GM18951 (cell line): ENCODE data around the gene KCTD1.

Experiments used
- POLR2A ChIP-seq: IDR thresholded peaks from 4 replicates; pipeline ENCODE4 v1.6.1; 2011; ENCODE audit warnings: mild to moderate bottlenecking; ENCODE audit not compliant: insufficient read length, insufficient read depth; ENCODE audit errors: extremely low read depth
- in situ Hi-C: fragments of 300-500 bp; cut with MboI; formaldehyde crosslinking; loops from one replicate; pipeline ENCODE4 v1.12.0; 2022; ENCODE audit warnings: low sequenced_read_pairs, mixed read lengths, inconsistent platforms; ENCODE audit not compliant: unreplicated experiment

KCTD1 gene

DNA sequence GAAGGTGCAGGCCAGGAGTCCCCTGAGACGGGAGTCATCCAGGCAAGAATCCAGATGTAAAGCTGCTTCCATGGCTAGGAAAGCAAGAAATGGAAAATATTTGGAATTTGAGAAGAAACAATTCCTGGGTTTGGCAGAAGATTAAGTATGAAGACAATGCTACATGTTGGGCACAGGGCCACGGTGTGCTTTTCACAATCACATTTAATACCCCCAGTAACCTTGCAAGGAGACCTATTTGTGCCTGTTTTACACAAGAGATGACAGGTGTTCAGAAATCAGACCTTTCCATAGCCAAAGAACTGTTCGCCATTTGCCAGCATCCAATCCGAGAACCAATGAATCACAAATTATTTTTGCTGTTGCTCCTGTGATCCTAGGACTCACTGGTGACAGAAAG is 50.5 kb downstream of the KCTD1 start:
- in situ Hi-C loops, result no loop called here
- no peak for TF ChIP-seq POLR2A

DNA sequence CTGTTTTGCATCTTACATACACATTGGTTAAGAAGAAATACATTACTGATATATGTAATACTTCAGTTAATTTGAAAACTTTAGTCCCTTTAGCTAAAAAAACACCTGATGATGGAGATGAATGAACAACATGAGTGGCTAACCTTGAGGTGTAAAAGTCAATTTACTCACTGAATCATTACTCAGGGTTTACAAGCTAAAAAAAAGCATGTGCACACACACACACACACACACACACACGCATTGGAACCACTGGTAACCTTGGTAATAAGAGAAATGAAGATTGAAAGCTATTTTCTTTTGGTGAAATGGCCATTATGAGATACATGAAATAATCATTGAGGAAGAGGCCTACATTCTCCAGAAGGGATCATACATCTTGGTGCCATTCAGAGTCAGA is 51.8 kb downstream of the KCTD1 start:
- TF ChIP-seq POLR2A, result no peak
- in situ Hi-C loops, result no loop called here

GRCh38 chr18:26495287-26495686 is 53.1 kb downstream of the KCTD1 start:
- TF ChIP-seq POLR2A, result no peak
- in situ Hi-C loops, result no loop called here

DNA sequence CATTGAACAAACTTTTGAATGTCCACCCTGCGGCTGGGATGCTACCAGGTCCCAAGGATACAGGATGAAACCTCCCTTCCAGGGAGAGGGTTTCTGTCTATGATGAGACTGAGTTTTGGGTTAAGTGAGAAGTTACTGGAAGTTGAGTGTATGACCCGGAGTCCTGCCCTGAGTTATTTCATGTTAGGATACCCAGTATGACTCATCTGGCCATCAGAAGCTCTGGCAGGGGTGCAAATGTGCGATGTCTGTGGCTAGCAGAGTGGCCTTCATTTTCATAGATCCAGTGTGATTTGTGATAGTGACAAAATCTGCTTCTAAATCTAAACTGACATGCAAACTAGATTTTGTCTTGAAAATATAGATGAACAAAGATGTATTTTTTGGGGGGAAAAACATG is 55.3 kb downstream of the KCTD1 start:
- in situ Hi-C loops, result no loop called here
- TF ChIP-seq POLR2A, result no peak

GRCh38 chr18:26491194-26491816 is 57.0 kb downstream of the KCTD1 start:
- in situ Hi-C loops, result no loop called here
- no peak for TF ChIP-seq POLR2A

DNA sequence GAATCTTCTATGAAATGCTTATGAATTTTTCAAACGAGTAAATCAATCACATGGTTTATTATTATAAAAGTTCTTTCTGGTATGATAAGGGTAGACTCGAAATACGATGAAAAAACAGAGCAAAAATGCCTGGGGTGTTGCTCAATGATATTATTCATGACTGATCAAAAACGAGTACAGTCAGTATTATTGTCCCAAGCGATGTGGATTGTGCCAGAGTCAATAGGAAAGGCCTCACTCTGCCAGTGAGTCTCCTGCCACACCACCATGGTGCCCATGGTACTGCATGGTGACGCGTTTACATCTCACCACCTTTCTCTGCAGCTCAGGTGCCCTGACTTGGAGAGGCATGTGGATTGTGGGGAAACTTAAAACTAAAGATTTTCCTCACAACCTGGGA is 58.5 kb downstream of the KCTD1 start:
- no peak for TF ChIP-seq POLR2A
- in situ Hi-C loops, result no loop called here

- in situ Hi-C loops, result no loop called here
- no peak for TF ChIP-seq POLR2A
These were observed 59.2 kb downstream of the KCTD1 start for GRCh38 chr18:26489191-26489590.

DNA sequence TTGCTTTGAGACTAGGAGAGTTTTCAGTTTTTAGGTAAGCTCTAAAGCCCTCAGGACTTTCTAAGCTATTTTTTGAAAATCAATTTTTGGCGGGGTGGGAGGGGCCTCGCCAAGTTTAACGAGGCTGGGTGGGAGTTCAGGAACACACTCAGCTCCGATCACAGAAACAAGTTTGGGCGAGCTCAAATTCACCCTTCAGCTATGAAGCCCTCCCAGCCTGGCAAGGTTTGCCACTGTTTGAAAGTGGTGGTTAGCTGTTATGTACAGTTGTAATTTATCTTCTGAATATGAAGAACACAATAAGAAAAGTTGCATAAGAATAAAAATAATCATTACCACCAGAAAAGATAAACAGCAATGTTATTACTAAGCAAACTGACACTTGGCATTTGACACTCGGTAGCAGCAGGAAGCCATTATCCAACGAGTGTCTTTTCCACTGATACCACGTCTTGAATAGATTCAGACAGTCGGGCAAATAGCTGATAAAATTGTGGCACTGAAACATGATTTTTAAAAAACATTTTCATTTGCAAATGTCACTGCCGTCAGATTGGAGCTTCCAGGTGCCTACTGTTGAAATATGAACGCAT is 59.8 kb downstream of the KCTD1 start:
- in situ Hi-C loops, result no loop called here
- TF ChIP-seq POLR2A, result no peak

- in situ Hi-C loops, result no loop called here
- TF ChIP-seq POLR2A, result no peak
These were observed 60.9 kb downstream of the KCTD1 start for GRCh38 chr18:26487437-26487836.

DNA sequence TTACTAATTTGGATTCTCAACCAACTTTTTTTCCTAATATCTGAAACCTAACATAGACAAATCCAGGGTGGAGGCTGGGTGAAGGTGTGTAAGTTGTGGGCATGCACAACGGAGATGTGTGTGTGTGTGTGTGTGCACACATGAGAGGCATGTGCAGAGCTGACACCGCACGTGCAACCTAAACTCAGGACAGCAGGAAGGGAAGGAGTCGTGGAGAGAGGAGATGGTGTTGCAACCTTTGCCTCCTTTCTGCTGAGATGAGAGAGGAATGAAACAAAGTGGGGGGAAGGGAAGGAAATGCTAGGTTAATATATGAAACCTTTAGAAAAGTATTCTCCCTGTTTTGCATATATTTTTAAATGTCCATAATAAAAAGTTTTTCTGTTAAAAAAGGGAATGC is 64.7 kb downstream of the KCTD1 start:
- no peak for TF ChIP-seq POLR2A
- in situ Hi-C loops, result no loop called here

- in situ Hi-C loops, result no loop called here
- no peak for TF ChIP-seq POLR2A
These were observed 65.8 kb downstream of the KCTD1 start for GRCh38 chr18:26482569-26482968.

DNA sequence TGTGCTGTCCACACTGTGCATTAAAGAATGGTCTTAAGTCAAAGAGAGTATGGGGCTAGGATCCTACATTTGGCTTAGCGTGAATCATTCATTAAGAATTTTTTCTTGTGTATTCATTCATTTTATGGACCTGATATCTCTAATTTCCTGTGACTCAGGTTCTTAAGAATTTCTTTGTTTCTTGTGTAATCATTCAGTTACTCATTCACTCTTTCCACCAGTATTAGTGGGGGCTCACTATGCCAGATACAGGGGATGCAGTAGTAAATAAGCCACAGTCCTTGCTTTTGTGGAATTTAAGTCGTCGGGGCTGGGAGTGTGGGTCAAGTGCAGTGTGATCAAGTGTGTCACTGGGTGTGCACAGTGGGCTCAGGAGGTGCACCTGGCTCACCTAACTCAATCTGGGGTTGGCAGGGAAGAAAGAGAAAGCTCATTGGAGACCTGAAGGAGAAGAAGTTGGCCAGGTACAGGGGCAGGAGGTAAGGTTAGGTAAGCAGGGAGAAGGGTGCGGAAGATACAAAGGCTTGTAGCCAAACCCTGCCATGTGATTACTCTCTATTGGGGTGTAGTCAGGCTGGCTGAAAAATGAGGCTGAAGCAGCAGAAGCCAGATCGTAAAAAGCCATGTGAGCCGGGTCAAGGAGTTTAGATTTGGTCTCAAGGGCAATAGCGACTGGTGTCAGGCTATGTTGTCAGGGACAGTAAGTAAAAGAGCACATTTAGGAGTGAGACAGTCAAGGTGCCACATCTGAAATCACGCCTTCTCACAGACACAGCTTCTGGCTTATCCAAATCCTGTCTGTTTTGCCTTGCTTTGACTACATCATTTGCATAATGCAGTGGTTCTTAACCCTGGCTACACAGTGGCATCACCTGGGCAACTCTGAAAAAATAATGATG is 67.2 kb downstream of the KCTD1 start:
- in situ Hi-C loops, result no loop called here
- TF ChIP-seq POLR2A, result no peak

DNA sequence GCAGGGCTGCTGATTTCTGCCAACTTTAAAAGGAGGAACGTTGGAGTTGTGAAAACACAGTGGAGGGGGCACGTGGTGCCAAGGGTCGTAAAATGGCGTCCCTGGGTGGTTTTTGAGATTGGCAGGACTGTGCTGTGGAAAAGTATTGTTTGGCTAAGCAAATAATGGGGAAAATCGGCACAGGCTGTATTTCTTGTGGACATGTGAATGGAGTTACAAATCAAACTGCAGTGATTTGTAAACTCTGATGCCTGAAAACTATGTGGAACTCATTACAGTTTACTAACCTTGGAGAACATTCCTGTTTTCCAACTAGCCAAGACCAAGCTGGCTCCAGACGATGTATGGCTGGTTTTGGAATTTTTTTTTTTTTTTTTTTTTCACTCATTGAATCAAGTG is 68.7 kb downstream of the KCTD1 start:
- no peak for TF ChIP-seq POLR2A
- in situ Hi-C loops, result no loop called here
